GM21737 (cell line): ENCODE data around the gene INTS3.
"Not testable (repeated sequence)": the region's sequence is repeated elsewhere in the genome, so short reads cannot be mapped to it uniquely, and the experiment has no call there.

Experiments used
- ATAC-seq: cut with Tn5 transposase; IDR thresholded peaks from one replicate; pipeline ENCODE4 v1.9.1; 2021; ENCODE audit warnings: mild to moderate bottlenecking, moderate library complexity; ENCODE audit not compliant: unreplicated experiment

The INTS3 gene

DNA sequence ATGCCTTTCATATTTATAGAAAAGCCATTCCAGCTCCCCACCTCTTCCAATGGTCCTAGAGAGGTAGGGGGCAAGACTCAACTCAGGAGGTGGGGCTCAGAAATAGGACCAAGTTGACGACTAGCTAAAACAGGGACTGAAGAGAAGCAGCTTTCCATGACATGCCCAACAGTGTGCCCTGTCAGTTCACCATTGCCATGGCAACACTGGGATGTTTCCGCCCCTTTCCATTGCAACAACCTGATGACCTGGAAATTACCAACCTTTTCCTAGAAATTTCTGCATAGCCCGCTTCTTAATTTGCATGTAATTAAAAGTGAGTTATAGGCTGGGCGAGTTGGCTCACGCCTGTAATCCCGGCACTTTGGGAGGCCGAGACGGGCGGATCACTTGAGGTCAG is 22.4 kb upstream of the INTS3 start:
- ATAC-seq: no peak

DNA sequence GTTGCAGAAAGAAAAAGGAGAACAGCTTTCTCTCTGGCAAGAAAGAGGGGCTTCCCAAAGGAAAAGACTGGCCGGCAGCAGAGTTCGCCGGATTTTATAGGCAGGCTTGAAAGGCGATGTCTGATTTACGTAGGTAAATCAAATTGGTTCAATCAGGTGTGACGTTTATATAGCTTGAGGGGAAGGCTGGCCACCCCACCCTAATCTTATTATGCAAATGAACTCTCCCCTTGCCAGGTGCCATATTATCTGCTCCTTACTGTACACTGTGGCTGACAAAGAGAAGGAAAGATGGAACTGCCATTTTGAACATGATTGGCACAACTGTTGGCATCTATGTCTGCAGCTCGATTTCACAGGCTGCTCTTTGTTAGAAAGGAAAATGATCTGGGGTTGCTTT is 16.8 kb upstream of the INTS3 start:
- no peak for ATAC-seq

DNA sequence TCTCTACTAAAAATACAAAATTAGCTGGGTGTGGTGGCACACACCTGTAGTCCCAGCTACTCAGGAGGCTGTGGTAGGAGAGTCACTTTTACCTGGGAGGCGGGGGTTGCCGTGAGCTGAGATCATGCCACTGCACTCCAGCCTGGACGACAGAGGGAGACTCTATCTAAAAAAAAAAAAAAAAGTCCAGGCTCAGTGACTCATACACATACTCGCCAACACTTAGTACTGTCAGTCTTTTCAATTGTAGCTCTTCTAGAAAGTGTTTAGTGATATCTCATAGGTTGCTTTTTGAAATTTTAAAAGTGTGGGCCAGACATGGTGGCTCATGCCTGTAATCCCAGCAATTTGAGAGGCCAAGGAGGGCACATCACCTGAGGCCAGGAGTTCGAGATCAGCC is 11.6 kb upstream of the INTS3 start:
- ATAC-seq: not testable (repeated sequence)

DNA sequence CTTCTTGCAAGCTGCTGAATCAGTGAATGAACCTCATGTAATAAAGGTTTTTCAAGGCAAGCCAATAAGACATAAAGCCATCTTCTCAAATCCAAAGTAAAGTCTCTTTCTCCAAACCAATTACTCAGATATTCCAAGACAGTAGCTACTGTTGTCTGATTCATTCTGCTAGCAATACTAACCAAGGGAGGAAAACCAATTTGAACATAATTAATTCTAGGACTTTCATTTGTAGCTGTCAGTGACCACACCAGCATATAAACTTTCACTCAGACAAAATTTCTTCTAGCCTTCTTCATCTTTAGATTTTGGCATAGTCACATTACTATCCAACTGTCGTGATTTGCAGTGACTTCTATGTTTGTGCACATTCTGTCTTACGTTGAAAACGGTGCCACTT is 10.5 kb upstream of the INTS3 start:
- no peak for ATAC-seq

DNA sequence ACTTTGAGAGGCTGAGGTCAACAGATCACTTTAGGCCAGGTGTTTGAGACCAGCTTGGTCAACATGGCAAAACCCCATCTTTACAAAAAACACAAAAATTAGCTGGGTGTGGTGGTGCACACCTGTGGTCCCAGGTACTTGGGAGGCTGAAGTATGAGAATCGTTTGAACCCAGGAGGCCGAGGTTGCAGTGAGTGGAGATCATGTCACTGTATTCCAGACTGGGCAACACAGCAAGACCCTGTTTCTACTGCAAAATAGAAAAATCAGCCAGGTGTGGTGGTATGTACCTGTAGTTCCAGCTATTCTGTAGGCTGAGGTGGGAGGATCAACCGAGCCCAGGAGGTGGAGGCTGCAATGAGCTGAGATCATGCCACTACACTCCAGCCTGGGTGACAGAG is 4.2 kb upstream of the INTS3 start:
- no peak for ATAC-seq

DNA sequence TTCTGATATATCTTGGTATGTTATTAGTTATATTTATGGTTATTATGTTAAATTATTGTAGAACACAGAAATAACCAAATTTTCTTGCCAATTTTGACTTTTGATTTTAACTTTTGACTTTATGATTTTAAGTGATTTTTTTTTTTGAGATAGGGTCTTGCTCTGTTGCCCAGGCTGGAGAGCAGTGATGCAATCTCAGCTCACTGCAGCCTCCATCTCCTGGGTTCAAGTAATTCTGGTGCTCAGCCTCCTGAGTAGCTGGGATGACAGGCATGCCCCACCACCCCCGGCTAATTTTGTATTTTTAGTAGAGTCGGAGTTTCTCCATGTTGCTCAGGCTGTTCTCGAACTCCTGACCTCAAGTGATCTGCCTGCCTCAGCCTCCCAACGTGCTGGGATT is 3.2 kb upstream of the INTS3 start:
- not testable (repeated sequence) for ATAC-seq

DNA sequence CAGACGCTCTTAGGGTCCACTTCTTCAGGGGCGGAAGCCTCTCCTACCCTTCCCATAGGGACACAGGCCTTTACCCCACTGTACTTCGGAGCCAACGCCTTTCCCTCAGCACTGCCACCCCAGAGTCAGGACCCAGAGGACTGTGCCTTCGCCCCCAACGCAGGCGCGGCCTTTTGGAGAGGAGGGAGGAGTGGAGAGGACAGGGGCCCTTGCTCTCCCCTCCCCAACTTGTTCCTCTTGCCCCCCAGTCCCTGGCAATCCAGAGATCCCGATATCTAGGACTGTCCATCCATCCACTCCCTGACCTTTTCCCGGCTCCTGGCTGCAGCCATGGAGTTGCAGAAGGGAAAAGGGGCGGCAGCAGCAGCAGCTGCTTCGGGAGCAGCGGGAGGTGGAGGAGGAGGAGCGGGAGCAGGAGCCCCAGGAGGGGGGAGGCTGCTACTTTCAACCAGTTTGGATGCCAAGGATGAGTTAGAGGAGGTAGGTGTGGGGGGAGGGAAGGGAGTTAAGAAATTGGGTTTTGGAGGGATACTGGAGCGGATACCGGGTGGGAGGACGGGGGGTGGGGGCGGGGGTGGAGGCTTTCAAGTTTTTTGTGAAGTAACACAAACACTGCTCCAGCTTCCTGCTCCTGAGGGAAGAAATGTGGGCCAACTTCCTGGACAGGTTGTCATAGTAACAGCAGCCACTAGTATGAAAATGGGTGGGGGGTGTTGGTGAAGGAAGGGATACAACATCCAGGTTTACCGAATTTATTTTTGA is 636 bp downstream of the INTS3 start:
- ATAC-seq: no peak

DNA sequence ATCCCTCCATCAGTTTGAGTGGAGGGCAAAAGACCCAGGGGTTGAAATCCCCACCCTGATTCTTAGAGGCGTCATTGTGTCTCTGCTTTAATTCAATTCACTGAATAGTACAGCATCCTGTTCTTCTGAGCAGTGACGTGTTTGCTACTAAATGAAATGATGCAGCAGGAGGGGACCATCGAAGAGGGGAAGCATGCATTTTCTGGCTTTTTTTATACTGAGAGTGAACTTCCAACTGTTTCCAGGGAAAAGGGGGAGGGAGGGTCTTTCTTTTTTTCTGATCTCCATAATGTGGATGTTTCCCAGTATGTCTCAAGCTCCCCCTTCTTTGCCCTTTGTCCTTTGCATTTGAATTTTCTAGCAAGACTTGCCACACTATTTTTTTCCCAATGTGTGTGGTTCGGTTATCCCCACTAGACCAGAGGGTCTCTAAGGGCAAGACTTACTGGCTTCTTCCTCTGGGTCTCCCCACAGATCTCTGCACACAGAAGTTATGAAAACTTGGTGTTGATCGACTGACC is 2.7 kb downstream of the INTS3 start:
- no peak for ATAC-seq

DNA sequence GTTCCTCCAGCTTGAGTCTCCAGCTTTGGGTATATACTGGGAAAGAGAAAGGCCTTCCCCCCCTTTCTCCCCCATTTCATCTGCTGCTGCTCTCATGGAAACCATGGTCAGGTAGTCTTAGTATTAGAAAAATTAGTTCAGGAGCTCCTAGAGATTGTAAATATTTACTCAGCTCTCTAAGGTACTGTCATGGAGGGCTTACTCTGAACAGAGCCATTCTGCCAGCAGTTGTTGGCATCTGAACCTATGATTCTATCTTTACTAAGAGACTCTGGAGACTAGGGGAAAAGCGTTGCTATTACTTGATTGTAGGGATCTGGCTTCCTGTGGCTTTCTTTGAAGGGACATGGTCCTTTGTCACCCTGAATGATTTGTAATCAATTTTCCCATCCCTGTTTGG is 6.1 kb downstream of the INTS3 start:
- ATAC-seq: no peak

DNA sequence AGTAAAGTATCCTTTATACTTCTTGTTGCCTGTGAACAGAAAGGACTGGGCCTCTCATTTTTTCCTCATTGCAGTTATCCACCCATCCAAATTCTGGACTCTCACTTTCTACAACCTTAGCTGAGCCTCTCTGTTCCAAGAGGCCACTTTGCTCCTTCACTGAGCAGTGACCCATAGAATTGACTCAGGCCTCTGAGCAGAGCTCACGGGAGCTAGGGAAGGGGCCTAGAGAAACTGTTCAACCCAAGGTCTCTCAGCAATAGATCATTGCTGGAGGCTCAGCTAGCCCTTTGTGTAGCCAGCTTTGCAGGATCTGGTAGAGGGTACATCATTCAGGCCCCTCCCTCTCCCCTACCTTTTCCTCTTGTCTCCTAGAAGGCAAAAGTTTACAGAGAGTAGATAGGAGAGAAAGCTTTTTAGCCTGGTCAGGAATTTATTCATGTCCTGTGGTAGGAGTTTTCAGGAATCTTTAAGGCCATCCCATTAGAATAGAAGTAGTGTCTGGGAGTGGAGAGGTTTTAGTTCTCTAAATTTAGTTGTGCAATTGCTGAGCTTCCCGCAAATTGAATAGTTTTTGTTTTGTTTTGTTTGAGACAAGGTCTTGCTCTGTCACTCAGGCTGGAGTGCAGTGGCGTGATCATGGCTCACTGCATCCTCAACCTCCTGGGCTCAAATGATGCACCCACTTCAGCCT is 6.7 kb downstream of the INTS3 start:
- no peak for ATAC-seq

DNA sequence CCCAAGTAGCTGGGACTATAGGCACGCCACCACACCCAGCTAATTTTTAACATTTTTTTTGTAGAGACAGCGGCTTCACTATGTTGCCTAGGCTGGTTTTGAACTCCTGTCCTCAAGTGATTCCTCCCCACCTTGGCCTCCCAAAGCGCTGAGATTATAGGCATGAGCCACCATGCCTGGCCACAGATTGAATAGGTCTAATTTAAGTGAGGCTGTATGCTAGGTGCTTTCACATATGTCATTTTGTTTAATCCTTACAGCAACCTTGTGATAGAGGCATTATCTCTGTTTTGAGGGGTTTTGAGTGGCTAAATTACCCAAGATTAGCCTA is 7.2 kb downstream of the INTS3 start:
- ATAC-seq: no peak

DNA sequence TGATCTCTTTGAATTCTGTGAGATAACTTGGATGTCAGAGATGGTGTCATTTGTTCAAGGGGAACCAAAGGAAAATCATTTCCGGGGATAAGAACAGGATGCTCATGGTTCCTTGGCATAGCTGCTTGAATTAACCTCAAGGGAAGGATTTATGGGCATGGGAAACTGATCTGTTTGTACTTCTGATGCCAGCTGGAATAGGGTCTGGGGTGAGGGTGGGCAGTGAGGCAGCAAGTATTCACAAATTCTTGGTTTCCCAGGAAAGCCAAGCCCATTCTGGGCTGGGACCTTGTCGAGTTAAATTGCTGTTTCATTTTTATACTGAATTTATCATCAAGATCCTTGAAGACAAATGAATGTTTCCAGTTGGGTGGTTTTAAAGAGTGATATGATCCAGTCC is 14.1 kb downstream of the INTS3 start:
- no peak for ATAC-seq

DNA sequence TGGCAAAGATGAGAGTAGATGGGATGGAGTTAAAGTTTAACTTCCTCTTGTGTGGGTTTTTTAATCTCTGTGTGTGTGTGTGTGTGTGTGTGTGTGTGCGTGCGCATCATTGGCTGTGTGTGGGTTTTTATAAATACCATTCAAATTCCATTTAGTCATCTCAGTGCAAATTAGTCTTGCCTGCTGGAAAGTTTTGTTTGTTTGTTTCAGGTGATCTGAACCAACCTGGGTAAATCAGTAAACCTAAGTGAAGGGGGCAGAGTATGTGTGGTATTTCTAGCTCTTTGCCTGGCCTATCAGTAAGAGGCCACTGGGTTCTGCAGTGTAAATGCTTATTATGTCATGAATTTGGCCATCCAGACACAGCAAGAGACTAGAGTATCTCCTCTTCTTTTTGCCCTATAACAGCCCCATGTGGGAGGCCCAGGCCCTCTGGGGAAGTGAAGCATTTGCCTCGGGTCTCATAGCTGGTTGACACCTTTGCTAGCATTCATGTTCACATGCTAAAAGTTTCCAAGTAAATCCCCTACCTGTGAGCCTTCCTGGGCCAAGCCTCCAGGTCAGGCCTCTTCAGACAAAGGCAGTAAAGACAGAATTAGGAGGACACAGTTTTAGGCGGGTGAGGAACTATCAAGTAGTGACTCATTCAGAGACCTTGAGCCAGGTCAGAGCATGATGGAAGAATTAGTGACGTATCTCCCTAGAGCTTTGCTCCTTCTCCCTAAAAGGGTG is 14.7 kb downstream of the INTS3 start:
- ATAC-seq: peak; percentile 59

DNA sequence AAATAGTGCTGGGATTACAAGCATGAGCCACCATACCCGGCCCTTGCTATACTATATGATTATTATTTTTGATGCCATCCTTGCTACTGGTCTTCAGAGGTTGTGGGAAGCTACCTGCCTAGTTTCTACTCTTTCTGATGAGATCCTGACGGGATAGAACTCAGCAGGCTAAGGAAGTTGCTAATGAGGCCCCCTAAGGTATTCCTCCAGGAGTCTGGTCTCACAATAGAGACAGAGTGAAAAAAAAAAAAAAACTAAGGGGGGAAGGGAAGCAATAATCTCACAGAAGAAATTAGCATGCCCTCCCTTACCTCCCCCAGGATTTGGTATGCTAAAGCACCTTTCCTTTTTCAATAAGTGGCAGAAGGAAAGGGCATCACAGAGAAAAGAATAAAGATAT is 17.6 kb downstream of the INTS3 start:
- ATAC-seq: no peak

DNA sequence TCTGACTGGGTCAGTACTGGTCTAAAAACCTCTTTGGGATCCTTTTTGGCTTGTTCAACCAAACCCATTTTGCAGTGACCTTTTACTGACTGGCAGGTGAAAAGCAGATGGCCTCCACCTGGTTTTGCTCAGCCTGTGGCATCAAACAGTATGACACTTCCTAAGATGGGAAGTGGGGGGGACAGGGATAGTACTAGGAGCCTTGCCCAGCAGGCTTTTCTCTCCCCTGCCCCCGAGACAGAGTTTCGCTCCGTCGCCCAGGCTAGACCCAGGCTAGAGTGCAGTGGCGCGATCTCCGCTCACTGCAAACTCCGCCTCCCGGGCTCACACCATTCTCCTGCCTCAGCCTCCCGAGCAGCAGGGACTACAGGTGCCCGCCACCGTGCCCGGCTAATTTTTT is 18.3 kb downstream of the INTS3 start:
- ATAC-seq: no peak

DNA sequence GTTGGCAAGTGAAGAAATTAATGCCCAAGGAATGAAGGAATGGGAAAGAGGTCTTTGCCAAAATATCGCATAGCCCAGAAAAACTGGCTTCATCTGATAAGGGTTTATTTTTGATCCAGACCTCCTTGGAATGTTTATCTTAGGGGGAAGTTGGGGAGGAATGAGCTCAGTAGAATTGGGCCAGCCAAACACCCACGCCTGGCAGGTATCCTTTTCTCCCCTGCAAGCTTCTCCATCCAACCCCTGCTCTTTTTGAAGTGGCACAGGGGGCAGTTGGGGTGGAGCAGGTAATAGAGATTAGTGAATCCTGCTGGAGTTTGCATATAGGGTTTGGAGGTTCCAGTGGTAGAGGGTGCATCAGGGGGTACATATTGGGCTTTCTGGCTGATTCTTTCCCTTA is 21.1 kb downstream of the INTS3 start:
- ATAC-seq: no peak

DNA sequence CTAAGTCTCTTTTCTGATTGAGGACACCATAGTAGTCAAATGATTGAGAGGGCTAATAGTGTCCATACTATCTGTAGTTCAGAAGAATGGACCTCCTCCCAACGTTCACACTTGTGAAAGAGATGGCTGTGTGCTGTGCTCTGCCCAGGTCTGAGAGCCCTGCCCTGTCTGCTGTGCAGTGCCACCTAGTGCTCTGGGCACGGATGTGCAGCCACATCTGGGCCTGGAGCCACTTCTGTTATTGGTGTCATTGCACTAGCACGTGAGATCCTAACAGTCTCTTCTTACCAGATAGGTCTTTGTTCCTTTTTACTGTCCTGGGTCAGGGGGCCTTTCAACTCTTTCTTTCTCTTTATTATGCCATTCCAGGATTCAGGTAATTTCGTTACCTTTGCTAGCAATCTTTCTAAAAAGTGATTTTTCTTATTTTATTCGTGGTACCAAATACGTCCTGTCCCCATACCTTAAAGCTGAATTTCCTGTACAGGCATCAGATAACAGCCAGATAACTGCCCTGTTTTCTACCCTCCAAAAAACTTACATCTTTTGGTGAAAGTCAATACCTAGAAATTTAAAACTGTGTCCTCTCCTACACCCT is 21.7 kb downstream of the INTS3 start:
- ATAC-seq: peak; percentile 72

DNA sequence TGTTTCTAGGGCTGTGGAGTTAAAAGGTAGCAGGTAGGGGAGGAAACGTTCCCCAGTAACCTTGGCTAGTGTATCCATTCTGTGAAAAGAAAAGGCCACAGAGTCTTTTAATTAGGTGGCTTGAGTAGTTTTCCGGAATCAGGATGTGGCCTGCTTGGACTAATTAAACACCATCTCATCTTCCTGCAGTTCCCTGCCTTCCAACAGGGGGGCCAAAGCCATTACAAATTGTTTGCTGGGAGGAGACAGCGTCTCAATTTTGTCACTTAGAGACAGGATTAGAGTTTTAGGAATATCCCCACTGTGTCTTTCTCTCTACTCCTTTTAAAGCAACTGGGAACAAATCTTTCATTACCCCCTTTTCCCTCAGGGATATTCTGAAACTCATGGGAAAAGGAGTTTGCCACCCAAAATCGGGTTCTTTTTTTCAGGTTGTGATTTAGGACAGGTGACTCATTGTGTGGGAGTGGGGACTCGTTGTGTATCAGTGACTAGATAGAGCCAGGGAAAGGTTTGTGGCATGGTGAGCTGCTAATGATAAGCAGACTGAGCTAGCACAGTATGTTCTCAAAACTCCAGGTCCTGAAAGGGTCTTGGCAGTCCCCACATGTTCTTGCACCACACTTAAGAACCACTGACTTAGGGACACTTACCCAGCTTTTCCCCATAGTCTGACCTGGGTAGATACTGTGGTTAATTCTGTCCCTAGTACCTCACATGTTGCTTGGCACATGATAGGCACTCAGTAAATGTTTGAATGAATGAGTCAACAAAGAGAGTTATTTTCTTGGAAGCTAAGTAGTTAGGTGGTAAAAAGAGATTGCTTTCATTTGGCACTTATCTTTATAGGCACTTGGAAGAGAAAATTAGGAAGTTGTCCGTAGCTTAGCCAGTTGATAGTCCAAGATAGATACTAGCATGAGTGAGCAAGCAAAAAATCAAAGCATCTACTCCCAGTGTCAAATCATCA is 22.5 kb downstream of the INTS3 start:
- no peak for ATAC-seq

DNA sequence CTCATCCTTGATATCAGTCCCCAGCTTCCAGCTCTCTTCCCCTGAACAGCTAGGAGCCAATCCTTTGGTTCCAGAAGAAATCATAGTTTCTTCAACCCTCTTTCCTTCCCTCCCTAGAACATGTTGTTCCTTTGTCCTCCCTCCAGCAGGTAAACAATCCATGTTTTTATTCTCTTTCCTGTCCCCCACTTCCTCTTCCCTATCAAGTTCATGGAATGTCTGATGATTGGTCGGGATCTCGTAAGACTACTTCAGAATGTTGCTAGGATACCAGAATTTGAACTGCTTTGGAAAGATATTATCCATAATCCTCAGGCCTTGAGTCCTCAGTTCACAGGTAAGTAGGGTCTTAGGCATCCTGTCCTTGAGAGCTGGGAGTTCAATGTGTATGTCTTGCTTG is 24.2 kb downstream of the INTS3 start:
- ATAC-seq: no peak

DNA sequence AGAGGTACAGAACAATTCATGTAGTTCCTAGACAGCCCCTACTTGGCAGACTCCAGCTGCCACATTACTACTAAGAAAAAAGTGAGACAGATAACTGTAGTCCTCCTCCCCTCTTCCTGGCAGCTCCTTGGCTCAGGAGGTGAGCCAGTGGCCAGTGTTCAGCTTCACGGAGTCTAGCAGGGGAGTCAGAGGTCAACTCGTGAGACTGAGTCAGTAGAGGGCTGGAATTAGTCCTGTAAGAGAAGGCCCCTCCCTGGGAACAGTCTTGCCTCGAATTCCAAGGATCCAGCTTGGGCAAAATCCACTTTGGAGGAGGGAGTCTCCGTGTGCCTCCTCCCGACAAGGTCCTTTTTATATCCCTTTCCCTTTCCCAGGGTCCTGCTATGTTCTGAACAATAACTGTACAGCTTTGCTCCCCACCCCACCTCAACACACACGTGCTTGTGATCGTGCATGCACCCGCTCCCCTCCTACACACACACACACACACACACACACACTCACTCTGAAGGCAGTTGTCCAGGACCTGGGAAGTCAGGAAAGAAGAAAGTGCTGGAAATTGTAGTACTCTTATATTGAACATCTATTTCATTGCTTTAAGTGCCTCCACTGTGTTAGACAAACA is 24.8 kb downstream of the INTS3 start:
- no peak for ATAC-seq
